ENCODE data around the gene ABCD3. TPM values are rescaled to one million over a fixed set of nuclear protein-coding genes. Genes with fewer than 3 reads are reported as not detected.
"Not testable (repeated sequence)": the region's sequence is repeated elsewhere in the genome, so short reads cannot be mapped to it uniquely, and the experiment has no call there.

ABCD3 gene
- polyA plus RNA-seq, 1 of the 3 experiments (the other 2 are of a cell fraction), result 6.5 TPM

DNA sequence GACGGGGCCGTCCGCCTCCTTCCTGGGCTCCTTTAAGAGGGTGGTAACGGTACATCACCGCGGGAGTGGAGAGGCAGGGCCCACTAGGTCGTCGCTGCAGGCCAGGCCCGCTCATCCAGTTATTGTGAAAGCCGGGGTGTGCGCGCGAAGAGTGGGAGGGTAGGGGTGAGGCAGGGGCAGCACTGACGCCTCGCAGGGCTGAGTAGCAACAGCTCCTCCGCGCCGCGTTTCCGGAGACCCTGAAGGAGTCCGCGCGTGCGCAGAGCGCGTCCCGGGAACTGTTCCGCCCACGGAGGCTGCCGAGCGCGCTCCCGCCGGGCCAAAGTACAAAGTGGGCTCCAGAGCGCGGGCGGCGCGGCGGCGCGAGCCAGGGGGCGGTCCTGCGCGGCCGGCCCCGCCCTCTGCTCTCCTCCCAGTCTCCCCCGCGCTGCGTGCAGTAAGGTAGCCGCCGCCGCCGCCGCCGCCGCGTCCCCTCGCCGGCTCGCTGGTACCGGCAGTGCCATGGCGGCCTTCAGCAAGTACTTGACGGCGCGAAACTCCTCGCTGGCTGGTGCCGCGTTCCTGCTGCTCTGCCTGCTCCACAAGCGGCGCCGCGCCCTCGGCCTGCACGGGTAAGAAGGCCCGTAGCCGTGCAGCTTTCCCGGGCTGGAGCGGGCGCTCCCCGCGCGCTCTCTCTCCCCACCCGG is at the start of gene ABCD3 (continued):
- TF ChIP-seq EZH2phosphoT487 (IDR thresholded peaks at IDR 0.05; ENCODE audit: borderline replicate concordance, low read depth) (no peak), GATA2 (CRISPR knock-in tag; IDR thresholded peaks at IDR 0.05) (peak; percentile 34; the same call in 1 of the 2 replicates), RFX5 (IDR thresholded peaks at IDR 0.05; ENCODE audit: low read length) (peak; percentile 38; the same call in 1 of the 2 replicates), YY1 (IDR thresholded peaks at IDR 0.05; ENCODE audit: low read depth) (peak; percentile 84), ELF1 (IDR thresholded peaks at IDR 0.05) (no peak; the same call in 1 of the 2 replicates), CHD2 (IDR thresholded peaks at IDR 0.05; ENCODE audit: low read length, partially characterized antibody) (peak; percentile 59), RAD21 (IDR thresholded peaks at IDR 0.05; ENCODE audit: low read length) (no peak), SMC3 (IDR thresholded peaks at IDR 0.05; ENCODE audit: low read depth, low read length) (no peak), TAF1 (IDR thresholded peaks at IDR 0.05; ENCODE audit: borderline replicate concordance, low read depth, low read length) (peak; percentile 48; the same call in 1 of the 2 replicates)
- TF ChIP-seq, protein P1, sequence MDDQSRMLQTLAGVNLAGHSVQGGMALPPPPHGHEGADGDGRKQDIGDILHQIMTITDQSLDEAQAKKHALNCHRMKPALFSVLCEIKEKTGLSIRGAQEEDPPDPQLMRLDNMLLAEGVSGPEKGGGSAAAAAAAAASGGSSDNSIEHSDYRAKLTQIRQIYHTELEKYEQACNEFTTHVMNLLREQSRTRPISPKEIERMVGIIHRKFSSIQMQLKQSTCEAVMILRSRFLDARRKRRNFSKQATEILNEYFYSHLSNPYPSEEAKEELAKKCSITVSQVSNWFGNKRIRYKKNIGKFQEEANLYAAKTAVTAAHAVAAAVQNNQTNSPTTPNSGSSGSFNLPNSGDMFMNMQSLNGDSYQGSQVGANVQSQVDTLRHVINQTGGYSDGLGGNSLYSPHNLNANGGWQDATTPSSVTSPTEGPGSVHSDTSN (IDR thresholded peaks at IDR 0.05), result no peak
- TF ChIP-seq, protein P2, sequence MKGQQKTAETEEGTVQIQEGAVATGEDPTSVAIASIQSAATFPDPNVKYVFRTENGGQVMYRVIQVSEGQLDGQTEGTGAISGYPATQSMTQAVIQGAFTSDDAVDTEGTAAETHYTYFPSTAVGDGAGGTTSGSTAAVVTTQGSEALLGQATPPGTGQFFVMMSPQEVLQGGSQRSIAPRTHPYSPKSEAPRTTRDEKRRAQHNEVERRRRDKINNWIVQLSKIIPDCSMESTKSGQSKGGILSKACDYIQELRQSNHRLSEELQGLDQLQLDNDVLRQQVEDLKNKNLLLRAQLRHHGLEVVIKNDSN (IDR thresholded peaks at IDR 0.05; ENCODE audit: borderline replicate concordance, low read depth), result no peak

DNA sequence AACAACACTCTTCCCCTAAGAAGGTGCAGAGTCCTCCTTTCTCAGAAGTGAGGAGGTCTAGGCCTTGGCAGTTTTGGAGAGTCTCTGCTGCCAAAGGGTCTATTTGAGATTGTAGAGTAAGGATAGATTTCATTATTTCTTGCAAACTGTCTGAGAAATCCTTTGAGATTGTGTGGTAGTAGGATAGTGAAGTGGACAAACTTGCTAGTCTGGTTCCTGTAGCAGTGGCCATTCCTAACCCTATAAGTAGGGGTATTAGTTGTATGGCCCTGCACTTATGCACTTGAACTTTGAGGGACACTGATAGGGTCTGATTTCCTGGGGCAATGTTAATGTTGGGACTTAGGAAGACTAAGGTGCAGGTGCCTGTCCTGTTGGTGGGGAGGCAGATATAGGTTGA is 45.4 kb upstream of the ABCD3 start:
- H3K27ac ChIP-seq (ENCODE audit: low read depth in 2 of 2, low read length in 1 of 2); H3K27me3 ChIP-seq (ENCODE audit: insufficient read depth); H3K4me1 ChIP-seq (ENCODE audit: control insufficient read depth in 1 of 2, insufficient read depth in 2 of 2, low read depth in 1 of 2, low read length in 1 of 2); H3K9me3 ChIP-seq; H4K20me1 ChIP-seq (ENCODE audit: insufficient read depth); H3K36me3 ChIP-seq (replicated peaks in 1 of 2; ENCODE audit: control insufficient read depth in 1 of 2, insufficient read depth in 2 of 2, low read length in 1 of 2); POLR2A ChIA-PET; H3K79me2 ChIP-seq (ENCODE audit: insufficient read depth); H3K9me2 ChIP-seq; H3F3A ChIP-seq (replicated peaks; ENCODE audit: insufficient read depth); H3K4me2 ChIP-seq; H3K4me3 ChIP-seq (ENCODE audit: low read depth in 2 of 2, low read length in 1 of 2); H2AFZ ChIP-seq (ENCODE audit: low read depth); DNase-seq; H3K9ac ChIP-seq: not testable (repeated sequence)
- CTCF ChIA-PET, result interaction anchor here (1.3 kb wide), 1 partner anchor 109 kb away, joined by 3 read pairs; no protein-coding TSS in a partner anchor

DNA sequence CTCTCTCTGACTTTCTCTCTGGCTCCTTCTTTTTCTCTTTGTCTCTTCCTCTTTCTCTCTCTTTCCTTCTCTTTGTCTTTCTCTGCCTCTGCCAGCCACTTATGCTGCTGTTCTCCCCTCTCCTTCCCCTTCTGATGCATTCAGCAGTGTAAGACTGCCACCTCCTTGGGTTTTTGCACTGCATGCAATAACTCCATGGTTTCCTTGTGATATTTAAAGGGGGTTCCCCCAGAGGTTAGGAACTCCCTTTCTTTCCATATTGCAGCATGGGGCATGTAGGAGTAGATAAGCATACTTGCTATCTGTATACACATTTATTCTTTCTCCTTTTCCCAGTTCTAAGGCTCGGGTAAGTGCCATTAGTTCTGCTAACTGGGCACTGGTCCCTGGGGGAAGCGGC is 44.9 kb upstream of the ABCD3 start:
- H4K20me1 ChIP-seq (ENCODE audit: insufficient read depth); H3K36me3 ChIP-seq (replicated peaks in 1 of 2; ENCODE audit: control insufficient read depth in 1 of 2, insufficient read depth in 2 of 2, low read length in 1 of 2); H3K79me2 ChIP-seq (ENCODE audit: insufficient read depth); DNase-seq; H3K4me2 ChIP-seq; H3K27ac ChIP-seq (ENCODE audit: low read depth in 2 of 2, low read length in 1 of 2); H2AFZ ChIP-seq (ENCODE audit: low read depth); H3F3A ChIP-seq (replicated peaks; ENCODE audit: insufficient read depth); POLR2A ChIA-PET; H3K27me3 ChIP-seq (ENCODE audit: insufficient read depth); H3K9ac ChIP-seq; H3K4me1 ChIP-seq (ENCODE audit: control insufficient read depth in 1 of 2, insufficient read depth in 2 of 2, low read depth in 1 of 2, low read length in 1 of 2); H3K9me3 ChIP-seq; CTCF ChIA-PET; H3K9me2 ChIP-seq; H3K4me3 ChIP-seq (ENCODE audit: low read depth in 2 of 2, low read length in 1 of 2): not testable (repeated sequence)
- WGBS (ENCODE audit: low lambda C conversion rate), result 30% methylated on average over 2 of the region's 2 CpGs

DNA sequence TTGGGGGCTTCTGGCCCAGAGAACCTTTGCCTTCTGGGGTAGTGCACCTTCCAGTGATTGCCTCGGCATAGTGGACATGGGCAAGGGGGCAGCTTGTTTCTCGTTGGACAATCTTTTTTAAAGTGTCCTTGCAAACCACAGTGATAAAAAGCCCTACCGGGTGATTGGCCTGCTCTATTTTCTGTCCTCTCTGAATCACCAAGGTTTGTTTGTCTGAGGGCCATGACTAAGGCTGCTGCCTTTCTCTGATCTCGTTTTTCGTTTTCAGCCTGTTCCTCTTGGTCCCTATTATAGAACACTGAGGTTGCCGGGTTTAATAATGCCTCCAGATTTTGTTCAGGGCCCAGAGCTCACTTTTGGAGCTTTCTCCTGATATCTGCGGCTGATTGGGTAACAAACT is 42.5 kb upstream of the ABCD3 start:
- H3K9me2 ChIP-seq; H3K27ac ChIP-seq (ENCODE audit: low read depth in 2 of 2, low read length in 1 of 2); H3K27me3 ChIP-seq (ENCODE audit: insufficient read depth); H3K9me3 ChIP-seq; H4K20me1 ChIP-seq (ENCODE audit: insufficient read depth); POLR2A ChIA-PET; H3K9ac ChIP-seq; H3K4me2 ChIP-seq; CTCF ChIA-PET; H3K79me2 ChIP-seq (ENCODE audit: insufficient read depth); DNase-seq; H3K4me1 ChIP-seq (ENCODE audit: control insufficient read depth in 1 of 2, insufficient read depth in 2 of 2, low read depth in 1 of 2, low read length in 1 of 2); H2AFZ ChIP-seq (ENCODE audit: low read depth); H3F3A ChIP-seq (replicated peaks; ENCODE audit: insufficient read depth); H3K36me3 ChIP-seq (replicated peaks in 1 of 2; ENCODE audit: control insufficient read depth in 1 of 2, insufficient read depth in 2 of 2, low read length in 1 of 2); H3K4me3 ChIP-seq (ENCODE audit: low read depth in 2 of 2, low read length in 1 of 2): not testable (repeated sequence)
- WGBS (ENCODE audit: low lambda C conversion rate), result 49% methylated on average over 7 of the region's 7 CpGs

DNA sequence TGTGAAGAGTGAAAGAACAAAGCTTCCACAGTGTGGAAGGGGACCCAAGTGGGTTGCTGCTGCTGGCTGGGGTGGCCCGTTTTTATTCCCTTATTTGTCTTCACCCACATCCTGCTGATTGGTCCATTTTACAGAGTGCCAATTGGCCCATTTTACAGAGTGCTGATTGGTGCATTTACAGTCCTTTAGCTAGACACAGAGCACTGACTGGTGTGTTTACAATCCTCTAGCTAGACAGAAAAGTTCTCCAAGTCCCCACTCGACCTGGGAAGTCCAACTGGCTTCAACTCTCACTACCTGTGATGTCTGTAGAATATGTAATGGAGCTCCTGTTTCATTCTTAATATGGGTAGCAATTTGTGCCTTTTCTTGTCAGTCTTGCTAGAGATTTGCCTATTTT is 39.7 kb upstream of the ABCD3 start:
- CTCF ChIA-PET, result interaction anchor here (0.7 to 1.7 kb wide), 3 partner anchors 42 to 353 kb away, joined by 3 to 5 read pairs (median 4); no protein-coding TSS in a partner anchor
- not testable (repeated sequence) for H4K20me1 ChIP-seq (ENCODE audit: insufficient read depth)

More for the DNA sequence above, 39.7 kb upstream of the ABCD3 start:
- H3K4me2 ChIP-seq; H3K9me2 ChIP-seq; H3K27me3 ChIP-seq (ENCODE audit: insufficient read depth); DNase-seq; POLR2A ChIA-PET; H3F3A ChIP-seq (replicated peaks; ENCODE audit: insufficient read depth); H3K9me3 ChIP-seq; H3K79me2 ChIP-seq (ENCODE audit: insufficient read depth); H3K4me3 ChIP-seq (ENCODE audit: low read depth in 2 of 2, low read length in 1 of 2); H3K4me1 ChIP-seq (ENCODE audit: control insufficient read depth in 1 of 2, insufficient read depth in 2 of 2, low read depth in 1 of 2, low read length in 1 of 2); H3K36me3 ChIP-seq (replicated peaks in 1 of 2; ENCODE audit: control insufficient read depth in 1 of 2, insufficient read depth in 2 of 2, low read length in 1 of 2); H3K9ac ChIP-seq; H2AFZ ChIP-seq (ENCODE audit: low read depth); H3K27ac ChIP-seq (ENCODE audit: low read depth in 2 of 2, low read length in 1 of 2): not testable (repeated sequence)
- 8% methylated on average over 2 of the region's 2 CpGs for WGBS (ENCODE audit: low lambda C conversion rate)
